ENCODE results near the gene CEACAM3.

CEACAM3 gene

DNA sequence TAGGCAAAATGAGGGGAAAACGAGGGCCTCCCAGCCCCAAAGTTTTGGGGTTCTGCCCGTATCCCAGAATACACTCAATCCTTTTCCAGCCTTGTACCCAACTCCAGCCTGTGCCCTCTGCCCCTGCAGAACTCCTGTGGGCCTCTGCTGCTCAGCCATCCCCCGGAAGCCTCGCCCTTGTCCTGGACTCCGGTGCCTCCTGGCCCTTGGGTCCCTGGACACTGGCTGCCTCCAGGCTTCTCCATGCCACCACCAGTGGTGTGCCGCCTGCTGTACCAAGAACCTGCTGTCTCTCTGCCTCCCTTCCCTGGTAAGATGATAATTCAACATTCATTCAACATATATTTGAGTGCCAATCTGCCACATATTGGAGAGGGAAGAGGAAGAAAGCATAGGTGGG lies 52.3 kb downstream of the CEACAM3 start:
- H3K9me3 Mint-ChIP-seq, result peaks cover 5% of the 10 kb centered on the region
- DNase-seq (ENCODE audit: low spot score in 2 of 2), result no peak
- H3K4me1 Mint-ChIP-seq, result no peaks in the 10 kb centered on the region
- no peak for ATAC-seq
- peak overlapping the region; percentile 44 for H3K27ac Mint-ChIP-seq
- H3K36me3 Mint-ChIP-seq, result no peaks in the 10 kb centered on the region
- H3K4me3 Mint-ChIP-seq, result no peak overlapping the region

DNA sequence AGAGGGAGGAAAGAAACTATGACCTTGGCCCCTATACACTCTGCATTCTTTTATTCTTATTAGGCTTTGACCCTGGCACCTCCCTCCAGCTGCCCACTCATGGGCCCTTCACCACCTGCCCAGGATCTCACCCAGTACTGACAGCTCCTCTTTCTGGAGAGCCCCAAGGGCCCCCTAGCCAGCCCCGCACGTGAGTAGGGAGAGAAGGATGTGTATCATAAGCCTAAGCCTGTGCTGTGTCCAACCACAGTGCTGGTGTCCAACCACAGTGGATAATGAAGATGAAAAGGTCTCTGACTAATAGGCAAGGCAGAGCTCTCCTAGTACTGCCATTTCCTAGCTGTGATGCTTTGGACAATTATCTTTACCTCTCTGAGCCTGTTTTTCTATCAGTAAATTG lies 52.7 kb downstream of the CEACAM3 start:
- Mint-ChIP-seq H3K4me1 (no peaks in the 10 kb centered on the region), H3K36me3 (no peaks in the 10 kb centered on the region), H3K4me3 (no peak overlapping the region), H3K9me3 (peaks cover 2% of the 10 kb centered on the region), H3K27ac (peak overlapping the region; percentile 44)
- no peak for DNase-seq (ENCODE audit: low spot score in 2 of 2)
- ATAC-seq, result peak; percentile 42

DNA sequence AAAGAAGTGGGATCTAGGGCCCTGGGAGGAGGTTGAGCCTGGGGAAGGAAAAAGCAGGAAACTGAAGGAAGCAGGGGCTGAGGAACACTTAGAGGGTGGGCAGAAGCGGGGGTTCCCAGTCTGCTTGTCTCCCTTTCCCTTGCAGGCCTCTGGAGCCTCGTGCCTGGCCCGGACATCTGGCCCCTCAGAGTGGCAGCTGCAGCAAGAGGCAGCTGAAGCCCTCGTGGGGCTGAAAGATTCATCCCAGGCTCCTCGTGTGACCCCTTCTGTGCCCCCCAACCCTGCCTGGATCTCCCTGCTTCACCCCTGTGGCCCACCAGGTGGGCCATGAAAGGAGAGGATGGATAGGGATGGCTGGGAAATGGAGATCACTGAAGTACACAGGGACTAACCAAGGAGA lies 54.0 kb downstream of the CEACAM3 start:
- no peak overlapping the region for H3K27ac Mint-ChIP-seq
- H3K4me3 Mint-ChIP-seq, result no peak overlapping the region
- no peak for ATAC-seq
- H3K36me3 Mint-ChIP-seq, result no peaks in the 10 kb centered on the region
- H3K4me1 Mint-ChIP-seq, result no peaks in the 10 kb centered on the region
- no peaks in the 10 kb centered on the region for H3K9me3 Mint-ChIP-seq
- no peak for DNase-seq (ENCODE audit: low spot score in 2 of 2)

DNA sequence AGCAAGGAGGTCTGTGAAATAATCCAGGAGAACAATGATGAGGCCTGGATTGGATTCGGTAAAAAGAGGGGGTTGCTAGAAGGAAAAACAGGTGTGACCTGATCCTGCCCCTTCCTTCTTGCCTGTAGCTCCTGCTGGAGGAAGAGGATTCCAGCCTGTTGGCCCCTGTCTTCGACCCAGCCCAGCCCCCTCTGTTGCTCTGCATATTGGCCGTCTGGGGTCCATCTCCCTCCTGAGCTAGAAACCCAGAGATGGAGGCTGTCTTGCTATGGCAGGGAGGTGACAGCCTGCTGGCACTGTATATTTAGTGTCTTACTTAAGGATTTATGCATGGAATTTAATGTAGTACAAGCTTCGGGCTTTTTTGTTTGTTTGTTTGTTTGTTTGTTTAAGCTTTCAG lies 55.1 kb downstream of the CEACAM3 start:
- DNase-seq (ENCODE audit: low spot score in 2 of 2) (no peak), ATAC-seq (no peak)
- H3K9me3 Mint-ChIP-seq, result no peaks in the 10 kb centered on the region
- H3K4me1 Mint-ChIP-seq, result no peaks in the 10 kb centered on the region
- H3K36me3 Mint-ChIP-seq, result no peaks in the 10 kb centered on the region
- no peak overlapping the region for H3K27ac Mint-ChIP-seq
- no peak overlapping the region for H3K4me3 Mint-ChIP-seq

DNA sequence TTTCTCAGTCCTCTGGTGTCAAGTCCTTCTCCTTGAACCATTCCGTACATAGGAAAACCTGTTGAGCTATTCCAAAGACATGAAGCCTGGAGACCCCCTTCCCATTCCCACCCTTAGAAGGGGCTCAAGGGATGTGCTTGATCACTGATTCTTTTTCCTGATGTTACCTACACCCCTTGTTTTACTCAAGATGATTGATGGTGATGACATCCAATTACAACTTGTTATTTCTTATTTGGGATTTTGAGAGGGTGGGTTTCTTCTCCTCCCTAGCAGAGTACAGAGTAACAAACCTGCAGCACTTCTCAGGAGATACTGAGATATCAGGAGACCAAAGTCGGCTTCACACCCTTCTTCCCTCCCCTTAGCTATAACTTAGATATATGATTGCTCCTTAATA lies 57.0 kb downstream of the CEACAM3 start:
- DNase-seq (ENCODE audit: low spot score in 2 of 2) (no peak), ATAC-seq (no peak)
- Mint-ChIP-seq H3K9me3 (no peaks in the 10 kb centered on the region), H3K36me3 (no peaks in the 10 kb centered on the region), H3K4me3 (no peak overlapping the region), H3K4me1 (no peaks in the 10 kb centered on the region), H3K27ac (no peak overlapping the region)

DNA sequence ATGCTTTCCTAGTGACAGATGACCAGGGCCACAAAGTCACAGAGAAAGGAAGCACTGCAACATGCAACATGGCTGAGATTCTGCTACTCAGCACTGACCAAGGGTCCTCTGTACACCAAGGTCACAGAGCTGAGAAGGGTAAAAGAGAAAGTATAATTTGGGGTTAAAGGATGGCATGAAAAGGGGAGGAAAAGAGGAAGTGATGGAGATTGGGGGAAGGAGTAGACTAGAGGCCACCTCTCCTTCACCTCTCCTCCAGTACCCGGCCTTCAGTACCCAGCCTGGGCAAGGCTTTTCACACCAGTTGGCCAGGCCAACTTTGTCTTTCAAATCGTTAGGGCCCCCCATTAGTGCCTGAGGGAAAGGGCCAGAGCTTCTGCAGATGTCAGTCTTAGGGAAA lies 57.4 kb downstream of the CEACAM3 start:
- Mint-ChIP-seq H3K4me1 (no peaks in the 10 kb centered on the region), H3K4me3 (no peak overlapping the region), H3K27ac (no peak overlapping the region), H3K9me3 (no peaks in the 10 kb centered on the region), H3K36me3 (no peaks in the 10 kb centered on the region)
- ATAC-seq (no peak), DNase-seq (ENCODE audit: low spot score in 2 of 2) (no peak)

DNA sequence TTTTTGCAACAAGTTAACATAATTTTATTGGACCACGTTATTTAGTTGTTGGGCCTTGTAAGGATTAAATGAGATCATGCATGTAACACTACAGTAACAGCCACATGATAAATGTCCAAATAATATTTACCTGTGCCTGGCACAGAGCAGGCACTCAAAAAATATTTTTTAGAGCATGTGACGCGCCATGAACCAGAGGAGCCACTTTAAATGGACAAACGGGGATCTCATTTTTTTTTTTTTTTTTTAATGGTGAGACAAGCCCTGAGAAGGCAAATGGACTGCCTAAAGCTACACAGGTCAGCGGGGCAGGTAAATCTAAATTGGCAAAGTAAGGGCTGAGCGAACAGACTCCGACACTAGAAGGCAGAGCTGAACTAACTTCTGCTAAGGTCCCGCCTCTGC lies 62.8 kb downstream of the CEACAM3 start:
- H3K4me1 Mint-ChIP-seq, result peaks cover 43% of the 10 kb centered on the region
- no peak for DNase-seq (ENCODE audit: low spot score in 2 of 2)
- no peaks in the 10 kb centered on the region for H3K9me3 Mint-ChIP-seq
- peaks cover 49% of the 10 kb centered on the region for H3K36me3 Mint-ChIP-seq
- H3K4me3 Mint-ChIP-seq, result peak overlapping the region; percentile 82
- no peak for ATAC-seq
- peak overlapping the region; percentile 95 for H3K27ac Mint-ChIP-seq

DNA sequence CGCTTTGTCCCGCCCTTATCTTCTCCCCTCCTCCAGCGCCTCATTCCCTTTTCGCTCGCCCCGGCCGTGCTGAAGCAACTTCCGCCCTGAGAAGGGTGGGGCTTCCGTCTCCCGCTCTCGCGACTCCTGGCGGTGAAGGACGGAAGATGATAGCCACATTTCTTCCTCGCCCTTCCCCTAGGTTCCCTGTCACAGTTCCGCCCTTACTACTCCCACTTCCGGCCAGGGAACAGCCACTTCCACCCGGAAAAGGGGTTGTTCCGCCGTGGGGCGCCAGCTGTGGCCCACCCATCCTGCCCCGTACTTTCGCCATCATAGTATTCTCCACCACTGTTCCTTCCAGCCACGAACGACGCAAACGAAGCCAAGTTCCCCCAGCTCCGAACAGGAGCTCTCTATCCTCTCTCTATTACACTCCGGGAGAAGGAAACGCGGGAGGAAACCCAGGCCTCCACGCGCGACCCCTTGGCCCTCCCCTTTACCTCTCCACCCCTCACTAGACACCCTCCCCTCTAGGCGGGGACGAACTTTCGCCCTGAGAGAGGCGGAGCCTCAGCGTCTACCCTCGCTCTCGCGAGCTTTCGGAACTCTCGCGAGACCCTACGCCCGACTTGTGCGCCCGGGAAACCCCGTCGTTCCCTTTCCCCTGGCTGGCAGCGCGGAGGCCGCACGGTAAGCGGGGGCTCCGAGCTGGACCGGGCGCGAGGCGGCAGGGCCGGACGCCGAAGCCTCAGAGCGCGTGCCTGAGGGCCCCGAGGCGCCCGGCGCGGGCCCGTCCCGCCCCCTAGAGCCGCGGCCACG lies 63.4 kb downstream of the CEACAM3 start, which contains the start of gene RPS19:
RPS19 (plus strand) TSS at position 638 of the 801 bp plus-strand sequence. CDS start 520 bp downstream, outside the sequence.
- peak; percentile 89 for ATAC-seq
- peak within 1 kb of the TSS; percentile 95 for H3K27ac Mint-ChIP-seq

DNA sequence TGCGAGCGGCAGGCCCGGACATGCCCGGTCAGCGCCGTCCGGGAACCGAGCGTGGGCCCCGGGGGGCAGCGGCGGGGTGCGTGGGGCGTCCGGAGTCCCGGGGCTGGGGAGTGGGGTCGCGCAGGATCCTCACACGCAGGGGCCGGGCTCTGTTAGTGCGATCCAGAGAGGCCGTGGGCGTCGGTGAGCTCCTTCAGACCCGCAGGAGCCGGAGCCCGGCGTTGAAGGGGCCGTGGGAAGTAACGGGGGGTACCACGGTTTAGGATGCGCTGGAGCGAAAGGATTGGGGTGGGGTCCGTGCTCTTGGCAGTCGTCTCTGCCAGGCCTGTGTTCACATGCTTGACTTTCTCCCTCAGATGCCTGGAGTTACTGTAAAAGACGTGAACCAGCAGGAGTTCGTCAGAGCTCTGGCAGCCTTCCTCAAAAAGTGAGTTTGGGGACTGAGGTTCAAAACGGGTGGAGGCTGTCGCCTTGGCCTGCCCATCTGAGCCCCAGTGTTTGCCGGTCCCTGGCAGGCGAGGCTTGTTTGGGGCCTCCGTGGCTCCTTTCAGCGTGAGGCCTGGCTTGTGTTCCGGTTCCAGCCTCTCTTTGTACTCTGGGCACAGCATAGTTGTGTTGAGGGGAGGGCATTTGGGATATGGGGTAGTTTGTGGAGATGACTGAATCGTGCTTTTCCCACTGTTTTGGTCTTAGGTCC lies 64.2 kb downstream of the CEACAM3 start:
- DNase-seq (ENCODE audit: low spot score in 2 of 2), result no peak
- Mint-ChIP-seq H3K9me3 (no peaks in the 10 kb centered on the region), H3K4me3 (peak overlapping the region; percentile 82), H3K36me3 (peaks cover 62% of the 10 kb centered on the region), H3K27ac (peak overlapping the region; percentile 95), H3K4me1 (peaks cover 49% of the 10 kb centered on the region)
- no peak for ATAC-seq

More for the DNA sequence above, 63.4 kb downstream of the CEACAM3 start, which contains the start of gene RPS19:
- peaks cover 55% of the 10 kb centered on the region for H3K36me3 Mint-ChIP-seq
- peak; percentile 97 to 99 for DNase-seq (ENCODE audit: low spot score in 2 of 2)
- peak within 1 kb of the TSS; percentile 82 for H3K4me3 Mint-ChIP-seq
- no peaks in the 10 kb centered on the region for H3K9me3 Mint-ChIP-seq
- H3K4me1 Mint-ChIP-seq, result peaks cover 49% of the 10 kb centered on the region

Measured in stimulated activated effector memory CD8-positive, alpha-beta T cell treated with anti-CD3 and anti-CD28 coated beads, Interleukin-12 subunit alpha, Interleukin-12 subunit beta, amount 100 ng/mL, for 72 hours (primary cell).